Measurements from ENCODE around the gene SERGEF. TPM values are rescaled to one million over a fixed set of nuclear protein-coding genes. Genes with fewer than 3 reads are reported as not detected.

The SERGEF gene
- total and polyA plus RNA-seq, 10 of the 15 experiments (the other 5 are each of a cell fraction or from before 2014, with no cell fraction given): 14.6 to 27.8 (median 22.4) TPM

- TF ChIP-seq CEBPZ (IDR thresholded peaks at IDR 0.05; ENCODE audit: low read depth, low read length): no peak
- TF ChIP-seq SMAD1 (IDR thresholded peaks at IDR 0.05; ENCODE audit: low read depth, partially characterized antibody): no peak
- TF ChIP-seq, protein P1, sequence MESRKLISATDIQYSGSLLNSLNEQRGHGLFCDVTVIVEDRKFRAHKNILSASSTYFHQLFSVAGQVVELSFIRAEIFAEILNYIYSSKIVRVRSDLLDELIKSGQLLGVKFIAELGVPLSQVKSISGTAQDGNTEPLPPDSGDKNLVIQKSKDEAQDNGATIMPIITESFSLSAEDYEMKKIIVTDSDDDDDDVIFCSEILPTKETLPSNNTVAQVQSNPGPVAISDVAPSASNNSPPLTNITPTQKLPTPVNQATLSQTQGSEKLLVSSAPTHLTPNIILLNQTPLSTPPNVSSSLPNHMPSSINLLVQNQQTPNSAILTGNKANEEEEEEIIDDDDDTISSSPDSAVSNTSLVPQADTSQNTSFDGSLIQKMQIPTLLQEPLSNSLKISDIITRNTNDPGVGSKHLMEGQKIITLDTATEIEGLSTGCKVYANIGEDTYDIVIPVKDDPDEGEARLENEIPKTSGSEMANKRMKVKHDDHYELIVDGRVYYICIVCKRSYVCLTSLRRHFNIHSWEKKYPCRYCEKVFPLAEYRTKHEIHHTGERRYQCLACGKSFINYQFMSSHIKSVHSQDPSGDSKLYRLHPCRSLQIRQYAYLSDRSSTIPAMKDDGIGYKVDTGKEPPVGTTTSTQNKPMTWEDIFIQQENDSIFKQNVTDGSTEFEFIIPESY (IDR thresholded peaks at IDR 0.05): no peak
Observed at GRCh38 chr11:17960091-17960490, 52.8 kb downstream of the SERGEF start (continued).

- ChIA-PET RAD21 (ENCODE audit: unreplicated experiment) (no interaction called here), CTCF (interaction anchor here (1.1 to 1.3 kb wide), 2 partner anchors 9 to 94 kb away, joined by 3 to 5 read pairs; no protein-coding TSS in a partner anchor), POLR2A (no interaction called here), SMC1A (ENCODE audit: uncharacterized antibody, unreplicated experiment) (interaction anchor here (1.1 kb wide), 1 partner anchor 227 kb away, joined by 3 read pairs; no protein-coding TSS in a partner anchor)
- H3K9ac ChIP-seq (ENCODE audit: control insufficient read depth, insufficient read depth, low read length): no peak overlapping the region
- no peak for FAIRE-seq
- ATAC-seq: no peak
- no peak overlapping the region for H3K4me3 ChIP-seq
- H3K36me3 ChIP-seq (ENCODE audit: control insufficient read depth in 2 of 2, insufficient read depth in 2 of 2, low read length in 1 of 2): peaks cover 0 to 5% of the 10 kb centered on the region in 2 experiments; a peak in 3 of 4 replicates
- DNase-seq (ENCODE audit: low read depth, low spot score): no peak
- no peaks in the 10 kb centered on the region for H4K20me1 ChIP-seq (ENCODE audit: control insufficient read depth, insufficient read depth)
- no peak overlapping the region for H3K4me2 ChIP-seq (ENCODE audit: control insufficient read depth, insufficient read depth)
- in situ Hi-C loops (cut with MboI): no loop called here
- H3K4me1 ChIP-seq (ENCODE audit: control insufficient read depth, insufficient read depth, low read length): no peaks in the 10 kb centered on the region
- no peak overlapping the region for H2AFZ ChIP-seq (ENCODE audit: control insufficient read depth, low read depth, low read length)
- no TSS peak for BruUV-seq (replicated peaks)
- H3K27me3 ChIP-seq (replicated peaks in 1 of 2; ENCODE audit: control insufficient read depth in 2 of 2, insufficient read depth in 2 of 2, low read length in 1 of 2): no peaks in the 10 kb centered on the region
- no peak overlapping the region for H3K27ac ChIP-seq (ENCODE audit: control insufficient read depth, insufficient read depth)
- no peaks in the 10 kb centered on the region for H3K79me2 ChIP-seq (ENCODE audit: control insufficient read depth, insufficient read depth, low read length)
- H3K9me3 ChIP-seq (replicated peaks; ENCODE audit: control insufficient read depth, insufficient read depth, low read length): no peaks in the 10 kb centered on the region
- intact Hi-C loops (cut with micrococcal nuclease; ENCODE audit: unreplicated experiment): no loop called here
- WGBS (ENCODE audit: insufficient coverage, insufficient replicate concordance, low lambda C conversion rate, missing lambda C conversion rate): 92% methylated on average over 2 of the region's 2 CpGs
- TF ChIP-seq SREBF2 (IDR thresholded peaks at IDR 0.05; ENCODE audit: low read length): no peak
- no peak for TF ChIP-seq TCF12 (IDR thresholded peaks at IDR 0.05; ENCODE audit: low read depth, low read length)
- no peak for TF ChIP-seq NFYB (IDR thresholded peaks at IDR 0.05; ENCODE audit: insufficient read depth, low read depth, low read length)
- no peak for TF ChIP-seq POLR2AphosphoS2 (IDR thresholded peaks at IDR 0.05; ENCODE audit: low read depth, low read length)
- no peak for TF ChIP-seq YBX1 (IDR thresholded peaks at IDR 0.05)
- TF ChIP-seq ESRRA (IDR thresholded peaks at IDR 0.05; ENCODE audit: low read length): no peak
- no peak for TF ChIP-seq CBX3 (IDR thresholded peaks at IDR 0.05; ENCODE audit: borderline replicate concordance, low read depth)
- TF ChIP-seq SIX5 (IDR thresholded peaks at IDR 0.05; ENCODE audit: low read depth, low read length, severe bottlenecking): no peak
- no peak for TF ChIP-seq PBX3 (IDR thresholded peaks at IDR 0.05; ENCODE audit: insufficient replicate concordance, low read depth, low read length)
- TF ChIP-seq WRNIP1 (IDR thresholded peaks at IDR 0.05; ENCODE audit: borderline replicate concordance, low read depth, low read length): no peak
- TF ChIP-seq SMARCA5 (IDR thresholded peaks at IDR 0.05): no peak
- TF ChIP-seq GABPA (IDR thresholded peaks at IDR 0.05; ENCODE audit: low read depth): no peak
Observed at GRCh38 chr11:17958446-17958845, 54.4 kb downstream of the SERGEF start.
